Stimulated activated CD8-positive, alpha-beta memory T cell treated with anti-CD3 and anti-CD28 coated beads, Interleukin-7, amount 100 ng/mL, for 1 hour (primary cell): ENCODE measurements around the gene ARHGAP23.
"Not testable (repeated sequence)": the region's sequence is repeated elsewhere in the genome, so short reads cannot be mapped to it uniquely, and the experiment has no call there.

Experiments used
- DNase-seq, 2 donors: peaks; one replicate each; pipeline ENCODE4 v3.0.0-alpha.2; 2020; ENCODE audit warnings: low read depth in 2 of 2

The ARHGAP23 gene

DNA sequence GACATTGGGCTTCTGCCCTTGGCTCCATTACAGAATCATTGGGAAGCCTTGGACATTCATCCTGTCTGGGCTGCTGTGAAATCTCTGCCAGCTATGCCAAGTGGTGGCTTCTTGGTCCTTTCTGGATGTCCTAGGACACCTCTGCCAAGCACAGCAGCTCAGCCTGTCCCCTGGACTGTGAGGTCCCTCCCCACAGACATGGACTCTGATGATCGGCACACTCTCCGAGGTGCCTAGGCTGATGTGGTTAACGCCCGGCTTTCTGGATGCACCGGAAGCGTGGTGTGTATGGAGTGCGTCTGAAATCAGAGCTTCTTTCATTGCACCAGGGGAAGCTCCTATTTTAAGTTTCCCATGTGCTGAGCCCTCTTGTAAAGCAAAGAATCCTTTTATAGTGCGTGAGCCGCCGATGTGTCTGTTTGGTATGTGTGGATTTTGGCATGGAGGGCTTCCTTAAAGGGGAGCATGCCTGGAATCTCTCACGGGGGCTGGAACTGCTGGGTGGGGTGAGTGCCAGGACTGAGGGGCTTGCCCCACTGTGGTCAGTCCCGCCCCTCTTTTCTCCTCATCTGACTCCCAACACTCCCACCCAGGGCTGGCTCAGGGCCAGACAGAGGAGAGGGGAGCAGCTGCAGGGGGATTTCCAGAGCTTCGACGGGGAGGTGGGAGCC is 7.0 kb upstream of the ARHGAP23 start:
- DNase-seq, result no peak

- DNase-seq, result no peak
Observed at GRCh38 chr17:38421871-38422827, 6.1 kb upstream of the ARHGAP23 start.

DNA sequence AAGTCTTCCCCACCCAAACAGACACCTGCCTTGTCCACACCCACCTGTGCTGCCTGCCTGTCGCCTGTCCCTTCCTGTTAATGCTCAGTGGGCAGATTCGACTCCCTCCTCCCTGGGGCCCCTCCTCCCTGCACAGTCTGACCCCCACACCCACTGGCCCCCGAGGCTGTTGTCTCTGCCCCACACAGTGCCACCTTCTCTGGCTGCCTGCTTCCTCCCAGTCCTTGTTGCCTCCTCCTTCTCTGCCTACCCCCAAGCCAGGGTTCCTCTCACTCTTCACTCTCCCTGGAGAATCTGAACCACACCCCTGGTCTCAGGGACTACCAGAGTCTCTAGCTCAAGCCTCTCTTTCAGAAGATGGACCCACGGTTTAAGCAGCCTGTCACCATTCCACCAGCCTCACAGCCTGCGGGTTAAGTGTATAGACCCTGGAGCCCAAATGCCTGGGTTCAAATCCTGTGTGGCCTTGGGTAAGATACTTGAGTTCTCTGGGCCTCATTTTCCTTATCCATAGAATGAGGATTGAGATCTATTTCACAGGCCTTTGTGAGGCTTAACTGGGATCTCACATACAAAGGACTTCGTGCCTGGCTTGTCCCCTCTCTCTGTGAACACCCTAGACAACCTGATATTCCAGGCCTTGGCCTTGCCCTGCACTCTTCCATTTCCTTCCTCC is 3.8 kb upstream of the ARHGAP23 start:
- DNase-seq, result no peak

DNA sequence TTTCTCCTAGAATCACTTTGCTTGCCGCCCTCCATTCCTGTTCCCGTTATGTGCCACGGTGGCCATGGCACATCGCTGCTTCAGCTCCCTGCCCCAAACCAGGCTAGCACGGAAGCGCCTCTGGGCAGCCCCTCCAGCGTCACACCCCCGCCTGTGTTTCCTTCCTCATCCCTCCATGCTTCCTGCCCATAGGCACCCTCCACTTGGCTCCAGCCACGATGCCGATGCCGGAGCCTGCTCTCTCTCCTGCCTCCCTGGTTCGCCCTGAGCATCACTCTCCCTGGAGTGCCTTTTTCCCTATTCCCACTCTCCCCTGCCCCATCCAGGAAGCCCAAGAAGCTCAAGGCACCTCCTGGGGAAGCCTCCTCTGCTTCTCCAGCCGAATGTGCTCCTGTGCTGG is 3.2 kb upstream of the ARHGAP23 start:
- DNase-seq, result no peak

GRCh38 chr17:38425744-38426143 is 2.5 kb upstream of the ARHGAP23 start:
- no peak for DNase-seq

GRCh38 chr17:38426441-38426840 is 1.8 kb upstream of the ARHGAP23 start:
- DNase-seq, result no peak

- DNase-seq, result no peak
Observed at GRCh38 chr17:38427160-38427949, 909 bp upstream of the ARHGAP23 start.

GRCh38 chr17:38428643-38429371 is 543 bp downstream of the ARHGAP23 start:
- no peak for DNase-seq

DNA sequence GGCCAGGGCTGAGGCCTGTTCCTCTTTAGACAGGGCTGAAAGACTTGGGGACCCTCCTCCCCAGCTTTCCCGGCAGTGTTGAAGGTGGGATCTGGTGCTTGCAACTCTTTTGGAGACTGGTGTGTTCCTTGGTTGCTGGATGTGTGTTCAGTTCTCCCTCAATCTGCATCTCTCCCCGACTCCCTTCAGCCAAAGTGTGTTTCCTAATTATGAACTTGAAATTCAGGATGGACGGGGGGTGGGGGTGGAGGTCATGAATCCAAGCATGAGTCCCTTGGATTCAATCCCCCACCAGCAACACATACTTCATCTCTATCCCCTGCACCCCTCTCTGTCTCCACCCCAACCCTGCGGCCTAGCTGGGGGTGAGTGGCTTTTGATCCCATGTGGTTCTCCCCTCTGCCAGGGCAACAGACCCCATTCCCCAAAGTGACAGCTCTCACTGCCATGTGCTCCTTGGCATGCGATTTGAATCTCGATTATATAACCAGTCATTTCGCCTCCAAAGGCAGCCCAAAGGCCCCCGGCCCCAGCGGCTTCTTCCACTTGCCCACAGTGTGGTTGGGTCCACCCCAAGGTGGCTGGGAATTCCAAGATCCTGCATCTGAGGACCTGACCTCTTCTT is 1.3 kb downstream of the ARHGAP23 start:
- DNase-seq, result no peak

GRCh38 chr17:38430316-38430715 is 2.1 kb downstream of the ARHGAP23 start:
- no peak for DNase-seq

DNA sequence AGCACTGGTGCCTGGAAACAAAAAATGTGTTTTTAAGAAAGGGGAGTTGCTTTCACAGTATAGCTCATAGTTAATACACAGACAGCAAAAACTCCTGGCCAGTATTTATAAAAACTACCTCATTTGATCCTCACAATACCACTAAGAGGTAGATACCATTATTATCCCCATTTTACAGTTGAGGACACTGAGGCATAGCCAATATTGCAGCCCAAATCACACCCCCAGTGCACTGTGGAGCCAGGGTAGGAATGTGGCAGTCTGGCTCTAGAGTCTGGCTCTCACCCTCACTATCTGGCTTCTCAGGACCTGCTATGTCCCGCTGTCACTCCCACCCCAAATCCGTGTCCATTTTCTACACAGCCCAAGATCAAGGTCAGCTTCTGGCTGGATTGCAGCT is 2.6 kb downstream of the ARHGAP23 start:
- no peak for DNase-seq

GRCh38 chr17:38431346-38432145 is 3.3 kb downstream of the ARHGAP23 start:
- no peak for DNase-seq

DNA sequence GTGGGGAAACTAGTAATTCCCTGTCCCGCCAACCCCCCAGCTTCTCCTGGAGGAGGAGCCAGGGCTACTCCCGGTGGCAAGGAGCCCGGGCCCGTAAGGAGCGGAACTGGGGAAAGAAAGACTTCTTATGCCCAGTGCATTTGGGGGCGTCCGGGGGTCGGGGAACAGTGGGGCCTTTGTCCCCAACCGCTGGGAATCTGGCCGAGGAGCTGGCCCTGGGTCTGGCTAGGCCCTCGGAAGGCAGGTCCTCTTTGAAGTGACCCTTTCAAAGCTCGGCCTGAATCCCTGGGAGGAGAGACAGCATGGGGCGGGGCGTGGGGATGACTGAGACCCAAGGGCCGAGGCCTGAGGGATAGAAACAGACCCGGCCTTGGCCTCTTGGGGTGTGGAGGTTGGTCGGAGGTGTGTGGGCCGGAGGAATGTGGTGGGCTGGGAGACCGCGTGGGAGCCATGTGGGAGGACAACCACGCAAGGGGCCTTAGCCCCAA is 6.0 kb downstream of the ARHGAP23 start:
- DNase-seq, result no peak

- no peak for DNase-seq
Observed at GRCh38 chr17:38435795-38436194, 7.5 kb downstream of the ARHGAP23 start.

- DNase-seq, result no peak
Observed at GRCh38 chr17:38436386-38436785, 8.1 kb downstream of the ARHGAP23 start.

GRCh38 chr17:38437313-38437712 is 9.0 kb downstream of the ARHGAP23 start:
- DNase-seq, result not testable (repeated sequence)

GRCh38 chr17:38439436-38439835 is 11.2 kb downstream of the ARHGAP23 start:
- no peak for DNase-seq

GRCh38 chr17:38440614-38441397 is 12.5 kb downstream of the ARHGAP23 start:
- DNase-seq, result no peak
